HG03108 (cell line): ENCODE results near the gene TIMM9.
A peak's percentile ranks its signal among the peaks of the same experiment; 100 is the strongest.
"Not testable (repeated sequence)": the region's sequence is repeated elsewhere in the genome, so short reads cannot be mapped to it uniquely, and the experiment has no call there.

Experiments used
- ATAC-seq: cut with Tn5 transposase; IDR thresholded peaks from one replicate; pipeline ENCODE4 v1.9.1; 2021; ENCODE audit warnings: moderate library complexity; ENCODE audit not compliant: unreplicated experiment

Gene TIMM9

DNA sequence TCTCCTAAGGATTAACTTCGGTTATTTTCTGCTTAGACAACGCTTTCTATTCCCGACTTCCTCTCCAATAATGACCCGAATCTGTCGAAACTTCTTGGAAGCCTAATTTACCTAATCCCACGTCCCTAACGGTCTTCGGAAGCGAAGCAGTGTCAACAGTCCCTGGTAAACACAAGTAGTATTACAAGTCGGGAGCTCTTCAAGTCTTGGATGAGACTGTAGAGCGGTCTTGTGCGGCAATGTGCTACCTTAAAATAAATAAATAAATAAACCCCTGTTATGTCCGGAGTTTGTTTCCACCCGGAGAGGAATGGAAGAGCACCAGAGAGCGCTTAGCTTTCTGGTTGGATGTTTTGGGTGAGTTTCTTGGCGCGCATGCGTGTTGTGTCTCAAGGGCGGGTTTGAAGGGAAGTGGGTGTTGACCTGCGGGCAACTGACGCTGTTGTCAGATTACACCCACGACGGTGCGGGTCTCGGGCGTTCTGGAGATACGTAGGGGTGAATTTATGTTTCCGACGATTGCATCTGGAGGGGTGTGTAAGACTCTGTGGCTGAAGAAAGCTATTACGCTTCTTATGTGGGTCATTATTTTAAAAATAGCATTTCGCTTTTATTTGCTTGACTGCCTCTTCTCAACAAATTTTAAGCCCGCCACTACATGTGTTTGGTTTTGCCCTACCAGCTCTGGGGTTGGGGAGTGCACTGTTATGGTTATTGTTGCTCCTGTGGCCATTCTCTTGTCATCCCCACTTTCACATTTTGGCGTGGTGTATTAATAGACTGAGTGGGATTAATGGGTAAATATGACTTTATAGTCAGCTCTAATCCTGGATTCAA, at the start of gene TIMM9, which contains the start of gene KIAA0586:
Gene TIMM9 (minus strand): TSS at position 251 of the 837 bp plus-strand sequence. CDS start 15,586 bp downstream, outside the sequence.
Gene KIAA0586 (plus strand): TSS at position 439 of the 837 bp plus-strand sequence. CDS start 546 bp downstream, outside the sequence.
- ATAC-seq = peak; percentile 83

GRCh38 chr14:58476320-58476719, 49.0 kb upstream of the TIMM9 start:
- ATAC-seq = no peak

DNA sequence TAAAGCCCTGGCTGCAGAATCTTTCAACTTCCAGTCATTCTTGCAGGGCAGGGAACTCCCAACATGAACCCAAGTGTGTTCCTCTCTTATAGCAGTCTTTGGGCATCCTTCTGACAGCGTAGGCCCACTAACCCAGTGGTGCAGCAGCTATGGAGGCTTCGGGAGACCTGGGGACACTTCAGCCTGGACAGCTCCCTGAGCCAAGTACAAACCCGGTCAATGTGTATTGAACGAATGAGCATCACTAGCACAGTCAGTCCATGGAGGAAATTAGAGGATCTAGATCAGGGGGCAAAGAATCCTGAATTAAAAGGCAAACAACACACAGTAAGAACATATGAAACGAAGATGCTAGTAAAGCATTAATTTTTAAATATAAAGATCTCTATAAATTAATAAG, 42.0 kb upstream of the TIMM9 start:
- ATAC-seq = no peak

- no peak for ATAC-seq
Observed at GRCh38 chr14:58467575-58467974, 40.2 kb upstream of the TIMM9 start.

GRCh38 chr14:58466459-58466858, 39.1 kb upstream of the TIMM9 start:
- no peak for ATAC-seq

GRCh38 chr14:58465421-58465820, 38.1 kb upstream of the TIMM9 start:
- no peak for ATAC-seq

- ATAC-seq = no peak
Observed at GRCh38 chr14:58464652-58465051, 37.3 kb upstream of the TIMM9 start.

DNA sequence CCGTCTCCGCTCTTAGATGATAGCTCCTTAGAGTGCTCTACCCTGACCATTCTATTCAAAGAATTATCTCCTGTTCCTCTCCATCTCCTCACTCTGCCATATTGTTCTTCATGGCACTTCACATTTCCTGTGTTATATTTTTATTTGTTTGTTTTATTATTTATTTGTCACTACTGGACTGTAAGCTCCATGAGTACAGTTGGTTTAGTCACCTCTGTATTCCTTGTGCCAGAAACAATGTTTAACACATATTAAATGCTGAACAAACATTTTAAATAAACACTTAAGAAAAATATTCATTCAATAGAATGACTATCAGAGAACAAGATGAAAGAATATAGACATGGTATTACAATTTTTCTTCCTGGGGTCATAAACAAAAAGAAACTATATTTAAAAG, 35.8 kb upstream of the TIMM9 start:
- no peak for ATAC-seq

- ATAC-seq = no peak
Observed at GRCh38 chr14:58460772-58461171, 33.4 kb upstream of the TIMM9 start.

- ATAC-seq = no peak
Observed at GRCh38 chr14:58455593-58456265, 28.4 kb upstream of the TIMM9 start.

- ATAC-seq = no peak
Observed at GRCh38 chr14:58444627-58445026, 17.3 kb upstream of the TIMM9 start.

DNA sequence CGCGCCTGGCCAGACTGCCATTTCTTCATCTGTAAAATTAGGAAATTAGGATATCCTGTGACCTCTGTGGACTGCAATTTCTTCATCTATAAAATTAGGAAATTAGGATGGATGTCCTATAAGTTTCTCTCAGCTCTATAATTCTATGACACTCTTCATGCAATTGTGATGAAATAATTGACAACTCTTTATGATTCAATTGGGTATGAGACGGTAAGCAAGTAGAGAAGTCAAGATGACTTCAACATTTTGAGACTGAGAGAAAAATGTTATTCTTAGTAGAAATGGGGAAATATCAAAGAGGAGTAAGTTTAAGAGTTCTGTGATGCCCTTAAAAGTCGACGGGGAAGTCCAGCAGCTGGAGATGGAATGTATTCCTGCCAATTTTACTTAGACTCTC, 12.1 kb upstream of the TIMM9 start:
- ATAC-seq = no peak

- ATAC-seq = no peak
Observed at GRCh38 chr14:58430156-58430555, 2.8 kb upstream of the TIMM9 start.

DNA sequence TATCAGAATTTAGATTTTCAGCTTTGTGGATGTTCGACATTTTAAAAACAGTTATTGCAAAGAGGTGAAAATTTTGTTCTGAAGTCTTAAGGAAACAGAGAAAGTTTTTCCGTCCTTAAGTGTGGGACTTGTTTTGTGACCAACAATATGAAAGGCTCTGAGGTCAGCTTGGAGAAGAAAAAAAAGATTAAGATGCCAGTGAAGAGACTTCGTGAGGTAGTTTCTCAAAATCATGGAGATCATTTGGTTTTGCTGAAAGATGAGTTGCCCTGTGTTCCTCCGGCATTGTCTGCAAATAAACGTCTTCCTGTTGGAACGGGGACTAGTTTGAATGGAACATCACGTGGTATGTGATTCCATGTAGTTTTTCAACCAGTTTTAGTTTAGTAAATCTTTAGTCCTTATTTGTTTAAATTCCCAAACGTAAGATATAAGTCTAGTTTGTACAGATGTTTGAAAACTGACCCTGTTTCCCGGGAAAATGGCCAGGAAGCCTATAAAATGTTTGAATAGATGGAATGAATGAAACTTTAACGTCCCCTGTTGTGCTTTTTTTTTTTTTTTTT, 870 bp upstream of the TIMM9 start:
- ATAC-seq = no peak

DNA sequence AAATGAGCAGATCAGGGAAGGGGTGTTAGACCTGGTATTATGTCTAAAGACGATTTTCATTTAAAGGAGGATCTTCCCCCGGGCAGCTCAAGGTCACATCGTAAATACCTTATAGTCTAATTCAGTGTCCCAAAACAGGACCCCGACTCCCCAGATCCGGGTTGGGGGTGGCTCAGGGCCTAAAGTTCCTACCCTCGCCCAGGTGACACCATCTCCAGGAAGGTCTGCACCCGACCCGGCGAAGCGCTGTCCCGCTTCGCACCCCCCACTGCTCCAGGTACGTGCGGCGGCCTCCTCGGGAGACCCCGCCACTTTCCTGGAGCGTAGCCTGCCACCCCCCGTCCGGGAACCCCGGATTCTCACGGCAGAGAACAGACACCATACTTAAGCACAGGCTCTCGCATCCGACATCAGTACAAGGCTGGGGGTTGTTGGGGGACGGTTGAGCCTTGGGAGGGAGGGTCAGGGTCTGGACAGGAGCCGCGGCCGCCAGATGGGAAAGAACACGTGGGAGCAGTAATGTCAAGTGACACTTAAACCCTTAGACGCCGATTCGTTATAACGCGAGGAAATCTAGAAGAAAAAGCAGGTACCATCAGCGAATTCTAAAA, 556 bp downstream of the TIMM9 start:
- peak; percentile 31 for ATAC-seq

DNA sequence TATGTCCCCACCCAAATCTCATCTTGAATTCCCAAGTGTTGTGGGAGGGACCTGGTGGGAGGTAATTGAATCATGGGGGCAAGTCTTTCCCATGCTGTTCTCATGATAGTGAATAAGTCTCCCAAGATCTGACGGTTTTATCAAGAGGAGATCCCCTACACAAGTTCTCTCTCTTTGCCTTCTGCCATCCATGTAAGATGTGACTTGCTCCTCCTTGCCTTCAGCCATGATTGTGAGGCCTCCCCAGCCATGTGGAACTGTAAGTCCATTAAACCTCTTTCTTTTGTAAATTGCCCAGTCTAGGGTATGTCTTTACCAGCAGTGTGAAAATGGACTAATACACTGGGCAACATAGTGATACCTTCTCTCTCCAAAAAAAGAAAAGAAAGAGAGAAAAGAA, 10.4 kb downstream of the TIMM9 start:
- not testable (repeated sequence) for ATAC-seq

- ATAC-seq = no peak
Observed at GRCh38 chr14:58415636-58416547, 11.4 kb downstream of the TIMM9 start.

- no peak for ATAC-seq
Observed at GRCh38 chr14:58414845-58415244, 12.5 kb downstream of the TIMM9 start.

GRCh38 chr14:58408681-58409215, 18.6 kb downstream of the TIMM9 start:
- ATAC-seq = no peak

- ATAC-seq = no peak
Observed at GRCh38 chr14:58401587-58401986, 25.7 kb downstream of the TIMM9 start.
